ENCODE measurements around the gene RPUSD1. TPM values are rescaled to one million over a fixed set of nuclear protein-coding genes. Genes with fewer than 3 reads are reported as not detected.

Gene RPUSD1
- total RNA-seq, 3 donors from 2014 or later (not counting 1 experiment from before 2014, with no cell fraction given) = 20.8 to 31.7 (median 29.6) TPM

DNA sequence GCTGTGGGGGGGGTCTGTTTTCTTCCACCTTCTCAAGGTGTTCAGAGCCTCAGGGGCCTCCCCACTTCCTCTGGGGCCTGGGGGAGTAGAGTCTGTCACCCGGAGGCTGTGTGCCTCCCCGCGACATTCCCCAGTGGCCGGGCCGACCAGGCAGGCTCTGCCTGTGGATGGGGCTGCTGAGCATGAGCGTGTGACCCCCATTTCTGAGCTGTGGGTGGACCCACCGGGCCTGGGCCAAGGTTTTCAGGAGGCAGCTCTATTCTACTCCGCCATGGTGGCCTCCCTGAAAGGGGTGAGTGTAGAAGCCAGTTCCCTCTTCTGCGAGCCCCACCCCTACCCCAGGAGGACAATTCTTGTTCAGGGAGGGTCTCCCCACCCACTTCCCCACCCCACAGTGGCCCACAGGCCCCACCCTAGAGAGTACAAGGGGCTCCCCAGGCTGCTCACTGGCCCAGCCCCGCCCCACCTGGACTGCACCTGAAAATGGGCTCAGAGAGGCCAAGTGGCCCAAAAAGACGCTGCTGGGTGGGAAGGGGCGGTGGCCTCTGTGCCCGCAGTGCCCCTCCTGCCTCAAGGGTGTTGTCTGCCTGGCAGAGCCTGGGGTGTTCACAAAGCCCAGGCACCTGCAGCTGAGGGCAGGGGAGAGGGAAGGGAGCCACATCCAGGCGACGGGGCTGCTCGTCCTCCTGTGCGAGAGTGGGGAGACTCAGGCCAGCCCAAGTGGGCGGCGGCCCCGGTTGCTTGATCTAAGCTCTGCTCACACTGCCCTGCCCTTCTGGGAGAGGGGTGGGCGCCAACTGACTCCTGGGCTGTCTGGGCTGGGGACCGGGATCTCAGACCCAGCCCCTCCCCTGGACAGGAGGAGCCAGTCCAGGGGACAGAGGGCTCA, 26.3 kb downstream of the RPUSD1 start:
- ATAC-seq = no peak
- DNase-seq = no peak
- intact Hi-C loops (cut with micrococcal nuclease) = no loop called here
- Histone ChIP-seq H3K27me3 (ENCODE audit: control insufficient read depth, insufficient read depth, low read length) (no peaks in the 10 kb centered on the region), H3K4me3 (ENCODE audit: low read length) (no peak overlapping the region), H3K27ac (ENCODE audit: low read length) (no peak overlapping the region), H3K4me1 (ENCODE audit: control insufficient read depth, insufficient read depth, low read length) (no peaks in the 10 kb centered on the region), H3K9me3 (ENCODE audit: control insufficient read depth, insufficient read depth, low read length) (no peaks in the 10 kb centered on the region), H3K36me3 (ENCODE audit: control insufficient read depth, insufficient read depth, low read length) (no peaks in the 10 kb centered on the region)
- Mint-ChIP-seq H3K9me3 (no peaks in the 10 kb centered on the region), H3K4me1 (peaks cover 0 to 5% of the 10 kb centered on the region in 2 donors), H3K36me3 (no peaks in the 10 kb centered on the region), H3K27ac (no peak overlapping the region), H3K27me3 (ENCODE audit: low read depth in 2 of 2) (peaks cover 0 to 7% of the 10 kb centered on the region in 2 donors), H3K4me3 (no peak overlapping the region)
- WGBS (ENCODE audit: insufficient coverage) = 85% methylated on average over 22 of the region's 22 CpGs
- TF ChIP-seq, protein P1, sequence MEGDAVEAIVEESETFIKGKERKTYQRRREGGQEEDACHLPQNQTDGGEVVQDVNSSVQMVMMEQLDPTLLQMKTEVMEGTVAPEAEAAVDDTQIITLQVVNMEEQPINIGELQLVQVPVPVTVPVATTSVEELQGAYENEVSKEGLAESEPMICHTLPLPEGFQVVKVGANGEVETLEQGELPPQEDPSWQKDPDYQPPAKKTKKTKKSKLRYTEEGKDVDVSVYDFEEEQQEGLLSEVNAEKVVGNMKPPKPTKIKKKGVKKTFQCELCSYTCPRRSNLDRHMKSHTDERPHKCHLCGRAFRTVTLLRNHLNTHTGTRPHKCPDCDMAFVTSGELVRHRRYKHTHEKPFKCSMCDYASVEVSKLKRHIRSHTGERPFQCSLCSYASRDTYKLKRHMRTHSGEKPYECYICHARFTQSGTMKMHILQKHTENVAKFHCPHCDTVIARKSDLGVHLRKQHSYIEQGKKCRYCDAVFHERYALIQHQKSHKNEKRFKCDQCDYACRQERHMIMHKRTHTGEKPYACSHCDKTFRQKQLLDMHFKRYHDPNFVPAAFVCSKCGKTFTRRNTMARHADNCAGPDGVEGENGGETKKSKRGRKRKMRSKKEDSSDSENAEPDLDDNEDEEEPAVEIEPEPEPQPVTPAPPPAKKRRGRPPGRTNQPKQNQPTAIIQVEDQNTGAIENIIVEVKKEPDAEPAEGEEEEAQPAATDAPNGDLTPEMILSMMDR (IDR thresholded peaks at IDR 0.05) = no peak

DNA sequence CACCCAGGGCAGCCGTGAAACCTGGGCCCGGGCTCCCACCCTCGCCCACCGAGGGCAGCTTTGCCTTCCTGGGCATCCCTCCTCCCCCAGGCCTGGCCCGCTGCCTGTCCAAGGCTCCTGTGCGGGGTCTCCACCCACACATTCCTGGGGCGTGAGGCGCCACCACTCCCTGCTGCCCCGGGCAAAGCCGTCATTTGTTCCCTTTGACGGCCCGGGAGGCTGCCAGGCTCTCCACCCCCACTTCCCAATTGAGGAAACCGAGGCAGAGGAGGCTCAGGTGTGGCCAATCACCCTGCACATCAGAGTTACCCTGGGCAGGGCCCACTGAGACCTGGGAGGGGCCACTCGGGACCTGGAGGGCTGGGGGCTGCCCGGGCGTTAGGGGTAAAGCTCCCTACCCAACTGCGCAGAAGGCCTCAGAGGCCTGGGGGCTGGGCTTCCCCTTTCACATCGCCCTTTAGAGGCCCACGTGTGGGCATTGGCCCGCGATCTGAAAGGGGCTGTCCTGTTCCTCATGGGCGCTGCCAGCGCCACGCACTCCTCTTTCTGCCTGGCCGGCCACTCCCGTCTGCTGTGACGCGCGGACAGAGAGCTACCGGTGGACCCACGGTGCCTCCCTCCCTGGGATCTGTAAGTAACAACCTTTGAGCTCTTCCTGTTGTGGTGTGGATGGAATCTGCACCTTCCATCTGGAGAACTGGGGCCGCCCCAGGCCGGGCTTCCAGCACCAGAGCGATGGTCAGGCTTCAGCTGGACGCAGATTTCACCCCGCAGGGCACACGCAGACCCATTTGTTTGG, 27.4 kb downstream of the RPUSD1 start, which contains the start of gene MSLN:
Gene MSLN (plus strand): TSS at position 190 of the 799 bp plus-strand sequence. CDS start 1,947 bp downstream, outside the sequence.
- no peak within 1 kb of the TSS for H3K4me3 ChIP-seq (ENCODE audit: low read length)
- TF ChIP-seq, protein P1 (IDR thresholded peaks at IDR 0.05) = no peak
- H3K36me3 Mint-ChIP-seq = no peaks in the 10 kb centered on the region
- peaks cover 0 to 5% of the 10 kb centered on the region in 2 donors for H3K4me1 Mint-ChIP-seq
- intact Hi-C loops (cut with micrococcal nuclease) = no loop called here
- no peaks in the 10 kb centered on the region for H3K4me1 ChIP-seq (ENCODE audit: control insufficient read depth, insufficient read depth, low read length)
- H3K27me3 Mint-ChIP-seq (ENCODE audit: low read depth in 2 of 2) = peaks cover 3 to 14% of the 10 kb centered on the region in 2 donors
- H3K9me3 Mint-ChIP-seq = no peaks in the 10 kb centered on the region
- no peaks in the 10 kb centered on the region for H3K9me3 ChIP-seq (ENCODE audit: control insufficient read depth, insufficient read depth, low read length)
- DNase-seq (no peak), ATAC-seq (no peak)
- no peak within 1 kb of the TSS for H3K27ac Mint-ChIP-seq
- H3K4me3 Mint-ChIP-seq = no peak within 1 kb of the TSS
- H3K27ac ChIP-seq (ENCODE audit: low read length) = no peak within 1 kb of the TSS
- WGBS (ENCODE audit: insufficient coverage) = 87% methylated on average over 37 of the region's 37 CpGs
- no peaks in the 10 kb centered on the region for H3K36me3 ChIP-seq (ENCODE audit: control insufficient read depth, insufficient read depth, low read length)
- H3K27me3 ChIP-seq (ENCODE audit: control insufficient read depth, insufficient read depth, low read length) = no peaks in the 10 kb centered on the region

DNA sequence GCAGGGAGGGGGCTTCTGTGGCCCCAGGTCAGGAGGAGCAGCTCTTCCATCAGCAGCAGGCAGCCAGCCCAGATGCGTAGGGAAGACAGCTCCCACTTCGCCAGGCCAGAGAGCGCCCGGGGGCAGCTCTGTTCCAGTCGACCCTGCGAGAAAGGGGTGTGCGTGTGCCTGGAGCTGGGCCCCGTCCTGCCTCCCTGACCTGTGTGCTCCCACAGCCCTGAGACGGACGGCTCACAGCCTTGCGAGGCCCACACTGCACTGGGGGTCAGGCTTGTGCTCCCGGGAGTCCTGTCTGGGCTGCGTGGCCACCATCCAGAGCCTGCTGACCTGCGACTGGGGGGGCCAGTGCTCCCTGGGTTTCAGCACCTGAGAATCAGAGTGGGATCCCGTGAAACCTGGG, 28.1 kb downstream of the RPUSD1 start:
- TF ChIP-seq, protein P1 (IDR thresholded peaks at IDR 0.05) = no peak
- no peak overlapping the region for H3K27ac ChIP-seq (ENCODE audit: low read length)

More for the DNA sequence above, 28.1 kb downstream of the RPUSD1 start:
- H3K9me3 Mint-ChIP-seq = no peaks in the 10 kb centered on the region
- Histone ChIP-seq H3K36me3 (ENCODE audit: control insufficient read depth, insufficient read depth, low read length) (no peaks in the 10 kb centered on the region), H3K4me3 (ENCODE audit: low read length) (no peak overlapping the region), H3K9me3 (ENCODE audit: control insufficient read depth, insufficient read depth, low read length) (no peaks in the 10 kb centered on the region), H3K4me1 (ENCODE audit: control insufficient read depth, insufficient read depth, low read length) (no peaks in the 10 kb centered on the region), H3K27me3 (ENCODE audit: control insufficient read depth, insufficient read depth, low read length) (no peaks in the 10 kb centered on the region)
- ATAC-seq = no peak
- no peak overlapping the region for H3K4me3 Mint-ChIP-seq
- 88% methylated on average over 15 of the region's 15 CpGs for whole genome bisulfite sequencing (ENCODE audit: insufficient coverage)
- no peak for DNase-seq
- H3K27me3 Mint-ChIP-seq (ENCODE audit: low read depth in 2 of 2) = peaks cover 3 to 14% of the 10 kb centered on the region in 2 donors
- no peak overlapping the region for H3K27ac Mint-ChIP-seq
- peaks cover 0 to 5% of the 10 kb centered on the region in 2 donors for H3K4me1 Mint-ChIP-seq
- H3K36me3 Mint-ChIP-seq = no peaks in the 10 kb centered on the region
- intact Hi-C loops (cut with micrococcal nuclease) = no loop called here
